Activated T-cell treated with anti-CD3 and anti-CD28 coated beads for 4 hours (primary cell): ENCODE results near the gene CNOT9.
"Not testable (repeated sequence)": the region's sequence is repeated elsewhere in the genome, so short reads cannot be mapped to it uniquely, and the experiment has no call there.

Experiments used
- DNase-seq: peaks from one replicate; pipeline ENCODE4 v3.0.0-alpha.2; 2020

CNOT9 gene, protein sequence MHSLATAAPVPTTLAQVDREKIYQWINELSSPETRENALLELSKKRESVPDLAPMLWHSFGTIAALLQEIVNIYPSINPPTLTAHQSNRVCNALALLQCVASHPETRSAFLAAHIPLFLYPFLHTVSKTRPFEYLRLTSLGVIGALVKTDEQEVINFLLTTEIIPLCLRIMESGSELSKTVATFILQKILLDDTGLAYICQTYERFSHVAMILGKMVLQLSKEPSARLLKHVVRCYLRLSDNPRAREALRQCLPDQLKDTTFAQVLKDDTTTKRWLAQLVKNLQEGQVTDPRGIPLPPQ

DNA sequence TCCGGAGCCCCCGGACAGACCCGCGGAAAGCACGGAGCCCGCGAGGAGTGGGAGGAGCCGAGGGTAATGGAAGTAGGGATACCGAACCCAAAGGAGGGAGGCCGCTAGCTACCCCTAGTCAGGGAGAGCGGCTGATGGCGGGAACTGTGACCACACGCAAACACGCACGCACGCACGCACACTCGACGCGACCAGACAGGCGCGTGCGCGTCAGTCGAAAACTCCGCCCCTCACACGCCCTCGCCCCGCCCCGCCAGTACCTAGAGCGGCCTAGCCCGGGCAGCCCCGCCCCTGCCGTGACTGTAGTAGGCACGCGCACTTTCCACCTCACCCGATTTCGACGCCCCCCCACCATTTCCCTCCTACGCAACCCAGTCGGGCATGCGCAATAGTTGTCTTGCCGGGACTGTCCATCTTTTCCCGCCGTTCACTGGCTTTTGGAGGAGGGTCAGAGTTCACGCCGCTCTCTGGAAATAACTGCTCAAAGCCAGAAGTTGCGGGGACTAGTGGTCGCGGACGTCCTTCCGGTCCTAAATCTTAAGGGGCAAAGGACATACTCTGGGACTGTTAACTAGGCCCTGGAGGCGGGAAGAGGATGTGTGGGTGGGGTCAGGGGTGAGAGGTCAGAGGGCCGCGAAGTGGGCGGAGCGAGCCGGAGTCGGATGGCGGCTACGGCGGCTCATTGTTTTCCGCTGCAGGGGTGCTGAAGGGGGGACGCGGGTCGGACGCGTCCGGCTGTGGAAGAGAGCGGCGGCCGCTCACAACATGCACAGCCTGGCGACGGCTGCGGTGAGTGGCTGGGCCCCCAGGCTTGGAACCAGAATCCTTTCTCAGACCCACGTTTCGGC lies at the start of gene CNOT9, which contains the start of gene USP37:
TSS of gene CNOT9 (plus strand) at position 650 of the 848 bp plus-strand sequence. CDS start at position 766, 116 bp downstream.
TSS of gene USP37 (minus strand) at position 162 of the 848 bp plus-strand sequence. CDS start 9,698 bp downstream, outside the sequence.
- DNase-seq = peak; percentile 100

DNA sequence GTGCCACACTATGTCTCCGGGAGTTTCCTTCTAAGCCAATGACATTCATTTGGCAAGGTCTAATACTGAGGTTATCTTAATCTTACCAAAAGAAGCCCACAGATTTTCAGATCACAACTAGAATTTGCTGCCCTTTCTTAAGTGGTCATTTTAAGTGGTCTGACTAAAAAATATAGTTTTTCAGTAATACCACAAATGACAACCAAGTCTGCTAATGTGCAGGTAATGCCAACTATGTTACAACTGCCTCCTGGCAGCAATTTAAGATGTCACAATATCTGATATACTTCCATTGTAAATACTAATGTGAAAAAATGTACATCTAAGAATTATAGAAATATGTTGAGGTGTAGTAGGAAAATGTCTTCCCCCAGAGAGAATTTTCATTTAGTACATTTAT lies 49.8 kb upstream of the CNOT9 start:
- DNase-seq = no peak

DNA sequence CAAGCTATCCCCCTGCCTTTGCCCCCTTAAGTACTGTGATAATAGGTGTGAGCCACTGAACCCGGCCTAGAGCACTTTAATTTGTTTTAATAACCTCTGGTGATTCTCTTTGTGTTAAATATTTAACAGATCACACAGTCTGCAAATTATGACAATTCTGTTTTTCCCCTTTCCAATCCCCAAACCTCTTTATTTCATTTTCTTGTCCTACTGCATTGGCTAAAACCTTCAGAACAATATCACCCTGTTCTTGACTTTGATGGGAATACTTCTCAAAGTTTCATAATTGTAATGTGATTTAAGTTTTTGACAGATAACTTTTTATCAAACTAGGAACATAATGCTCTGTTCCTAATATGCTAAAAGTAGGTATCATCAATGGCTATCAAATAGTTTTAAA lies 45.0 kb upstream of the CNOT9 start:
- no peak for DNase-seq

DNA sequence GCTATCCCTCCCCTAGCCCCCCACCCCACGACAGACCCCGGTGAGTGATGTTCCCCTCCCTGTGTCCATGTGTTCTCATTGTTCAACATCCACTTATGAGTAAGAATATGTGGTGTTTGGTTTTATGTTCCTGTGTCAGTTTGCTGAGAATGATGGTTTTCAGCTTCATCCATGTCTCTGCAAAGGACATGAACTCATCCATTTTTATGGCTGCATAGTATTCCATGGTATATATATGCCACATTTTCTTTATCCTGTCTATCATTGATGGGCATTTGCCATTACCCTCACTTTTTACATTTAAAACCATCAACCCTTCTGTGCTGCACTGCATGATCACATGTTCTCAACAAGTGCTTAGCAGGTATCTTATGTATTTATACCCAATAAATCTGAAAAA lies 40.2 kb upstream of the CNOT9 start:
- DNase-seq = not testable (repeated sequence)

DNA sequence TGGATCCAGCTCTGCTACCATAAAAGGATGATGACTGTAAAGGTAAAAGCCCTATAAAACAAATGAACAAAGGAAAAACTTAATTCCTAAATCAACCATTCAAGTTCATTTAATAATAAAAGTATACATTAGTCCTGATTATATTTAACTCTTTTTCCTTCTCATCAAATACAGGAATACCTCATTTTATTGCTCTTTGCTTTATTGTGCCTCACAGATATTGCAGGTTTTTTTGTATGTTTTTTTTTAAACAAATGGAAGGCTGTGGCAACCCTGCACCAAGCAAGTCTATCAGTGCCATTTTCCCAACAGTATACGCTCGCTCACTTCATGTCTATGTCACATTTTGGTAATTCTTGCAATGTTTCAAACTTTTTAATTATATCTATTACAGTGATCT lies 38.6 kb upstream of the CNOT9 start:
- no peak for DNase-seq

DNA sequence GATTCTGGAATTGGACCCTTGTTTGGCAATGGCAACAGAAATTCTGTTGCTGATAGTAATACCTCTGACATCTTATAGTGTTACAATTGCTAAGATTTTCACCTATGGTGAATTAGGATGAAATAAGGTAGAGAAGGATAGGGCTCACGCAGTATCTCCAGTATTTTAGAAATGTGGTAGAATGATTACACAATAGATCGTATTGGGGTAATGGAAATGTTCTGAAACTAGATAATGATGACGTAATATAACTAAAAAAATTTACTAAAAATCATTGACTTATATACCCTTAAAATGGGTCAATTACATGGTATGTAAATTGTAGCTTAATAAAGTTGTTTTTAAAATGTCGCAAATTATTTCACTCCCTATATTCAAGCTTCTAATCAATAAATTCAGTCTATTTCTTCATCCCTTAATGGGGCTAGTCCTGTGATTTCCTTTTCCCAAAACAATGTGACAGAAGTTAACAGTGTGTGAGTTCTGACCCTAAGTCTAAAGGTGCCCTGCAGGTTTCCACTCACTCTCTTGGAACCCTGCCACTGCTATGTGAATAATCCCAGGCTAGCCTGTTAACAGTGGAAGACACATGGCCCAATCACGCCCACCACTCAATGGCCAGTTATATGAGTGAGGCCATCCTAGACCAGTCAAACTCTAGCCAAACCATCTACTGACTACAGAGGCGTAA lies 31.7 kb upstream of the CNOT9 start:
- no peak for DNase-seq

DNA sequence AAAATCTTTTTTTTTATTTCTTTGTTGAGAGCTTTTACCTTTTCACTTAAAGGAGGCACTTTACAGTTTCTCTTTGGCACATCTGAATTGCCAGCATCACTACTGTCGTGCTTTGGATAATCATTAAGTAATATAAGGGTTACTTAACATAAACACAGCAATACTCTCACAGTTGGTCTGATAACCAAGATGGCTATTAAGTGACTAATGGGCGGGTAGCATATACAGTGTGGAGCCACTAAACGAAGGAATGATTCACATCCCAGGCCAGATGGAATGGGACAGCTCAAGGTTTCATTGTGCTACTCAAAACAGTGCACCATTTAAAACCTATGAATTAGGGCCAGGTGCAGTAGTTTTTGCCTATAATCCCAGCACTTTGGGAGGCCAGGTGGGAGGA lies 28.6 kb upstream of the CNOT9 start:
- DNase-seq = no peak

DNA sequence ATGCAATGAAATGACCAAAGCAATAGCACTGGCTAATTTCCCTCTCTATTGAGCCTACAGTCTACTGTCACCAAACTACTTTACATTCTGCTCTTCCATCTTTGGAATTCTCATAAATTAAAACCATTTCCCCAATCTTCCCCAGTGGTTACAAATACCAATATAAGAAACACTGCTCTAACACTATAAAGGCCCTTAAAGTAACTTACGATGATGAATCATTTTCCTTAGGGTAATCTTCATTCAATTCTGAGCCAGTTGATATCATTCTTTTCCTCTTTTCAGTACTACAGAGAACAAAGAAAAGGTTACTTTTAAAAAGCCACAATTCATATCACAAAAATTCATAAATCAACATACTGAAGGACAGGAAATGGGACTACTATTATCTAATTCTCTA lies 22.6 kb upstream of the CNOT9 start:
- no peak for DNase-seq

DNA sequence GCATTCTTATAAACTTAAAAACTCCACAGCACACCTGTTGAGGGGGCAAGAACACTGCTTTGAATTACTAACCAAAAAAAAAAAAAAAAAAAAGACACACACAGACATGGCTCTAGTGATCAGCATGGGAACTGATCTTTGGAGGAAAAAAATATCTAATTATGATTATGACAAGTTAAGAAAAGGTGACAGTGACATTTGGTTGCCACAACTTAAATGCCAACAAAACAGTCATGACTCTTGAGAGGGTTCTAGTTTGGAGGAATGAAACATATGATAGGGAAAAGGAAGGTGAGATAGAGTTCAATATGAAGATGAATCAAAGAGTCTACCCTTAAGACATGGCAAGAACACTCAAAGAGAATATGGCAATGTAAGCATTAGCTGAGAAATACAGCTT lies 21.1 kb upstream of the CNOT9 start:
- DNase-seq = no peak

DNA sequence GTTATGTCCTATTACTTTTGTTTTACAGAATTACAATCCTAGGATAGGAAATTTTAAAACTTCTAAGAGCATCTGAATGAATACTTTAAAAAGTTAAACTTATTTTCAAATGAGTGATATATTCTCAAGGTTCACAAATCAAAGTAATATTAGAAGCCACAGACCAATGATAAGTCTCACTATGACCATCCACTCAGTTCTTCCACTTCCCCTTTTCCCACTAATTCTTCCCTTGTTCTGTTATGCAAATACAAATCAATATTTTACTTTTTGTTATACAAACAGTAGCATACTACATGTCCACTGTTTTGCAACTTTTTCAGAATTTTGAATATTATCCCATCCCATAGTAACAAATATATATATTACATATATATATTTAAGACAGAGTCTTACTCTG lies 20.7 kb upstream of the CNOT9 start:
- DNase-seq = no peak

DNA sequence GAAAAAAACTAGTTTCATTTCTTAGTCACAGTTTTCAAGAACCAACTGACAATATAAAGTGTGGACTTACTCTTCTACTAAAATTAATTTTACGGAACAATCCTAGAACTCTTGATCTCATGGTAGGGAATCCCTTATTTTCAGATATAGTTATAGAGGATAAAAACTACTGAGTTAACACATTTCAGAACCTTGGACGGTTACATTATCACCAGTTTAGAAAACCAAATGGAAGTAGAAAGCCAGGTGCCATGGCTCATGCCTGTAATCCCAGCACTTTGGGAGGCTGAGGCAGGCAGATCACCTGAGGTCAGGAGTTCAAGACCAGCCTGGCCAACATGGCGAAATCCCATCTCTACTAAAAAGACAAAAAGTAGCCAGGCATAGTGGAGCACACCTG lies 14.4 kb upstream of the CNOT9 start:
- not testable (repeated sequence) for DNase-seq

DNA sequence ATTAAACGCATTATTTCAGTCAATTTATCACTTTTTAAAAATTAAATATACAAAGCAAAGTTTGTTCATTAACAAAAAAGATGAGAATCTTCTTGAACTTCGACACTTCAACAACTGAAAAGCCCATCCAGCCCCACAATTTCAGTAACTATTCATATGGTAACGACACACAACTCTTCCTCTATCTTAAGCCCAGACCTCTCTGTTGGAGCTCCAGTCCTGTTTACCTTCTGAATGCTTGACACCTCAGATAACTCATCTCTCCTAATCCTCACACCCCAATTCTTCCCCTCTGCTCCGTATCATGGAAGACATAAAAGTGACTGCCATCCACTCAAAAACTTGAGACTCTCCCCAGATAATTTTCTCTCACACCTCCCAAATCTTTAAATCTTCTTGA lies 13.1 kb upstream of the CNOT9 start:
- no peak for DNase-seq

DNA sequence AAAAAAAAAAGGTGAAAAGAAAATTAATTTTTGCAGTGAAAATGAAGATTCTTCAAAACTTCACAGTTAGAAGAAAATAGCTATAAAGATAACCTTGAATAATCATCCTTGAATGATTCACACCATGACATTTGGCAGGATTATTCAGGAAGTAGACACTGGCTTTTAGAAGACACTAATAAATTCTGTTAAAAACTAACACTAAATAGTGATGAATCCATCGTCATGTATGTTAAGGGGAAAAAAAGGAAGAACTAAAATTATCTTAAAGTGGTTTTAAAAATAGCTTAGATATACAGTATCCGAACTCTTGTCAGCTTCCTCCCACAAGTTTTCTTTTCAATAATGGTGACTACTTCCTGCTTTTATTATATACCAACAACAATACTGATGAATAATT lies 10.7 kb upstream of the CNOT9 start:
- no peak for DNase-seq

DNA sequence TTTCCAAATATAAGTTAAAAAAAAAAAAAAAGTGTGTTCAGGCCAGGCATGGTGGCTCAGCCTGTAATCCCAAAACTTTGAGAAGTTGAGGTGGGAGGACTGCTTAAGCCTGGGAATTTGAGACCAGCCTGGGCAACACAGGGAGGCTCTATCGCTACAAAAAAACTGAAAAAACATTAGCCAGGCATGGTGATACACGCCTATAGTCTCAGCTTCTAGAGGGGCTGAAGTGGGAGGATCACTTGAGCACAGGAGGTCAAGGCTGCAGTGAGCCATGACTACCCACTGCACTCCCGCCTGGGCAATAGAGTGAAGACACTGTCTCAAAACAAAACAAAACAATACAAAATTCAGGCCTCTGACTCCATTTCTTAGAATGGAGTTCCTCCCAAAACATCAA lies 9.7 kb upstream of the CNOT9 start:
- no peak for DNase-seq

DNA sequence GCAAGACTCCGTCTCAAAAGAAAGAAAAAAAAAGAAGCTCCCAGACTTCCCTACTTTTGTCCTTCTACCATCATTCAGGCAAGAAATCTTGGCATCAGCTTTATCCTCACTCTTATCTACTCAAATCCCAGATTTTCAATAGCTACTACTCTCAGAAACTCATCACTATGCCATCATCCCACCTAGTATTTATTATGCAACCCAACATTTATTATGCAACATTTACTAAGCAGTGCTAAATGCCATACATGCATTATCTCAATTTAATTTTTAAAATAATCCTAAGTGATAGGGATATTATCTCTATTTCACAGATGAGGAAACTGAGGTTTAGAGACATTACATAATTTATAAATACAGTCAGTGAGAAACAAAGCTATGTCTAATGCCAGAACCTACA lies 4.6 kb upstream of the CNOT9 start:
- no peak for DNase-seq

DNA sequence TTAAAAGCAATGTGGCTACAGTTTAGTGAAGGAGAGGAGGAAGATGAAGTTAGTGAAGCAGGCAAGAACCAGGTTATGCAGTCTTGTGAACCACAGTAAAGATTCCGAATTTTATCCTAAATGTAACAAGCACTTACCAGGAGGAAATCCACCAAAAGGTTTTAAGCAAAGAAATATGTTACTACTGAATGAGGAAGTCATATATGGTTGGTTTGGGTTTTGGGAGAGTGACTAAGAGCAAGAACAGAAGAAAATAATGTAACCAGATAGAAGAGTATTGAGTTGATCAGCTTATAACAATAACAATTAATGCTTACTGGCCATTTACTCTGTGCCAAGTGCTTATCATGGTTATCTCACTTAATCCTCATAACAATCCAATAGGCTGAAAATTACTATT lies 2.3 kb upstream of the CNOT9 start:
- DNase-seq = no peak

DNA sequence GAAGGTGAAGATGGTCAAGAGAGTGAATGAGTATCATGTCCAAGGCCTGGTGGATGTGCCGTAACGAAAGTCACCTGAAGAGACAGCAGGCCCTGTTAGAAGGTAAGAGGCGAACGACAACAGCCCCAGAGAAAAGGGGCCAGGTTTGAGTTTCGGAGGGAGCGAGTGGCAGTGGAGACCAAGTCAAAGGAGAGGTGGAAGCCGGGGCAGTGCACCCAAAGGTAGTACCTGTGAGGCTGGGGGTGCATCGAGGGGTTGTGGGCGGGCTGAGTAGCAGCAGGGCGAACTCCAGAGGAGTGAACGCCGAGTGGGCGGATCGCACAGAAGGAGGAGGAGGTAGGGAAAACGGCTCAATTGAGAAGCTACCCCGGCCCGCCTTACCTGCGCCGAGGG lies 846 bp upstream of the CNOT9 start:
- DNase-seq = peak; percentile 67

DNA sequence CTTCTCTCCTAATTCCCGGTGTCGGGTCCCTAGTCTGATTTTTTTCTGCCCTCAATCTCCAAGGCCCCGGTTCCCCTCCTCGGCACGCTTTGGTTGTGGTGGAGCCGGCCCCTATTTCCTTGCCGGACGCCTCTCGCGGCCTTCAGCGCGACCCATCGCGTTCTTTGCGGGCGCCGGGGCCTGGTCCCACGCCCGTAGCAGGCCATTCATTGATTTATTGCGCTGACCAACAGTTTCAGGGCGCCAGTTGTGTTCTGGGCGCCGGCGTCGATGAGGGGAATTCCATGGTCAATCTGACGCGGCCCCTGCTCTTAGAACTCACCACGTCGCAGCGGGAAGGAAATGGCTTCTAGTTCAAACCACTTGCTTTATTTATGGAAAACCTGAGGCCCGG lies 396 bp downstream of the CNOT9 start:
- peak; percentile 32 for DNase-seq

DNA sequence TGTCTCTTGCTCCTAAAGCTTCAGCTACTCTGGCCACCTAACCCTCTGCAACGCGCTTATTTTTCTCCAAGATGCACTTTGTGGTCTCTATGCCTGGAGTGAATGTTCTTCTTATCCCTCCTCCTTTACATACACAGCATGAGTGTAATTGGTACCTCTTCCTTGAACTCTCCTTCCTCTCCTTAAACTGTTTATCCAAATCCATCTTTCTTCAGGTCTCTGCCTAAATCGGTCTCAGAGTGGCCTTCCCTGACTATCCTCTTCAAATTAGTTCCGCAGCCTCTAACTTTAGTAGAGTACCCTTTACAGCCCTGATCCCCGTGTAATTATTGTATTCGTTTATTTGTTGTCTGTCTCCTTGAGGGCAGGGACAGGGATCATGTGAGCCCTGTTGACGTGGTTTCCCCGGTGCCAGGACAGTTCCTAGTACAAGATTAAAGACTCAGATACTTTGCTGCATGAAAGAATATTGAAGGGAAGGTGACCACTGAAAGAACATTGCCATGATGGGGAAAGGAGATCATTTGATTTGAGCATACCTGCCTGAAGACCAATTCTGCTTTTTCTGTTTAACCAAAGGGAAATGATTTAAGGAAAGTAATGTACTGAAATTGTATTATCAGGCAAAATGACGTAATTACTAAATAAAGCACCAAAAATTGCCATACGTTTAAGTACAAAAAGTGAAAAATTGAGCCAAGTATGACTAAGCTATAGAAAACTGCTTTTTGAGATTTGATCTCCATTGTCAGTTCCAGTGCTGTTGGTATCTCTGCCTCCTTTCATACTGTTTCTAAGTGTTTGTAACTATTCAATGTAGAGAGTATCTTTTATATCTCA lies 1.2 kb downstream of the CNOT9 start:
- no peak for DNase-seq

DNA sequence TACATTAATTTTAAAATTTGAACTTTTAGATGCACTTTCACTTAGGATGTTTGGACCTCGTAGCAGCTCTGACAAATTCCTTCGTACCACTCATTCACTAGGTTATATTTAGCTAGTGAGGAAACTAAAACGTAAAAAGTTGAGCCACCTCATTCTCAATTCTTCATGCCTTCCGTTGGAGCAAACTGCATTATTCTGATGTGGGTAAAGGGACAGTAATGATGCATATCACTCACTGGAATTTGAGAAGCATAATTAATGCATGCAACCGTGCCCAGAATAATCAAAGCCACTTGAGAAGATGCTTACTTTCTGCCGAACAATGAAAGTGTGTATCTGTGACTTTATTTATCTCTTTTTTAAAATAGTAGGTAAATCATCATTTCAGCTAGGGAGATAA lies 2.2 kb downstream of the CNOT9 start:
- DNase-seq = no peak

DNA sequence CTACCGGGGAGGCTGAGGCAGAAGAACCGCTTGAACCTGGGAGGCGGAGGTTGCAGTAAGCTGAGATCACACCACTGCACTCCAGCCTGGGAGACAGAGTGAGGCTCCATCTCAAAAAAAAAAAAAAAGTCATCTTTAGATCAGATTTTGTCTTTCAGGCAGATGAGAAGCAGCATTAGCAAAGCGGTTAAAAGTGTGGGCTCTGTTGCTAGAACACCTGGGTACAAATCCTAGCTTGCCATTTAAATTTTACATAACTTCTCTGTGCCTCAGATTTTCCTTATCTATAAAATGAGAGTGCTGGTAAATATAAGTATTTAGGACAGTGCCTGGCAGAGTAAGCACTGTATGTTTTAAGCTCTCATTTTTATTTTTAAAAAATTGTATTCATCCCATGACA lies 8.2 kb downstream of the CNOT9 start:
- DNase-seq = no peak

DNA sequence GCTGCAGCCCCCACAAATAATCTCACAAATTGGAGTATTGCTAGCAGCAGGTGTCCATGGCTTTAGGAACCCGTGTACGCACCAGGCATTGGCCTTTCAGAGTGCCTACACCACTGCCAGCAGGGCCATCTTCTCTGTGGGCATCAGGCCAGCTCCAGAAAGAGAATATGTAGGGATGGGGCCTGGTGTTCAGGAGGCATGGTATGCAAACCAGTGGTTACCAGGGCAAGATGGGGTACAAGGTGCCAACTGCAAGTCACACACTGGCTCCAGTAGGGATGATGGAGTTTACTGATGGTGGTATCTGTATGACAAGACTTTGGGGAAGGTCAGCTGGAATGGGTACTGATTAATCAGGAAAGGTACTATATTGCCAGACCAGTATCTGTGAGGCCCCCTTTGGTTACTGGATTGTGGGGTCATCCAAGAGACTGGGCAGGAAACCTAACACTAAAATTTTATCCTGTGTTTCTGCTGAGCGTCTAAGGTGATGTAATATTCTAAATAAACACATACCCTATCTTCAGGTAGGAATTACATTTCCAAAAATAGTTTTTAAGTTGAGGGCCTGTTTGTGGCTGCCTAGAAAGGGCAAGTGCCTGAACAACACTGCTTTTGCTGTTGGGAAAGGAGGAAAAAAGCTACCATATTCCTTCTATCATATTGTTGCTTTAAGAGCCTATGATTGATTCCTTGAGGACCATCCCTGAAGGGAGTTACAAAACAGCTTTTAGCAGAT lies 9.0 kb downstream of the CNOT9 start:
- no peak for DNase-seq
